ENCODE data around the gene OBSCN. TPM values are rescaled to one million over a fixed set of nuclear protein-coding genes. Genes with fewer than 3 reads are reported as not detected.

Gene OBSCN
- total and polyA plus RNA-seq, 2 donors (not counting 1 experiment from before 2014, with no cell fraction given) = 10.0 to 63.9 TPM

- WGBS (ENCODE audit: insufficient coverage) = 94% methylated on average over 14 of the region's 14 CpGs
- TF ChIP-seq EZH2 (IDR thresholded peaks at IDR 0.05; ENCODE audit: borderline replicate concordance, insufficient read depth, low read depth, low read length, poor library complexity, severe bottlenecking) (no peak), CTCF (IDR thresholded peaks at IDR 0.05) (no peak)
- no peak overlapping the region for H3K27ac Mint-ChIP-seq
- no peaks in the 10 kb centered on the region for H3K27me3 Mint-ChIP-seq
- H3K79me2 ChIP-seq (ENCODE audit: control insufficient read depth, insufficient read depth, low read length) = peaks cover 64% of the 10 kb centered on the region
- intact Hi-C loops (cut with micrococcal nuclease) = no loop called here
- H3K9ac ChIP-seq (ENCODE audit: low read length) = no peak overlapping the region
- H3K4me3 Mint-ChIP-seq = no peak overlapping the region
- no peak overlapping the region for H3K4me2 ChIP-seq (replicated peaks; ENCODE audit: low read depth, low read length, poor library complexity, severe bottlenecking)
- no peak overlapping the region for H3K27ac ChIP-seq (ENCODE audit: low read length in 2 of 2)
- H3K4me3 ChIP-seq (ENCODE audit: control extremely low read depth in 1 of 5, extremely low read depth in 1 of 5, insufficient read depth in 1 of 5, low read depth in 2 of 5, low read length in 4 of 5) = no peak overlapping the region
- peaks cover 39% of the 10 kb centered on the region for H3K4me1 Mint-ChIP-seq
- ATAC-seq (ENCODE audit: low read depth) = no peak
- peaks cover 0 to 46% of the 10 kb centered on the region in 2 experiments for H3K36me3 ChIP-seq (replicated peaks in 1 of 2; ENCODE audit: control extremely low read depth in 1 of 2, control insufficient read depth in 1 of 2, extremely low read depth in 1 of 2, insufficient read depth in 2 of 2, low read length in 1 of 2)
- no peaks in the 10 kb centered on the region for H3K9me3 Mint-ChIP-seq (ENCODE audit: insufficient read depth)
- ChIA-PET POLR2A (no interaction called here), CTCF (no interaction called here)
- H3K9me3 ChIP-seq (ENCODE audit: control extremely low read depth in 1 of 3, control insufficient read depth in 2 of 3, insufficient read depth in 1 of 3, low read length in 2 of 3) = no peaks in the 10 kb centered on the region
- H3K27me3 ChIP-seq (replicated peaks in 1 of 4; ENCODE audit: control extremely low read depth in 1 of 4, control insufficient read depth in 3 of 4, insufficient read depth in 4 of 4, low read length in 3 of 4) = no peaks in the 10 kb centered on the region
- peaks cover 93% of the 10 kb centered on the region for H4K20me1 ChIP-seq (ENCODE audit: control insufficient read depth, insufficient read depth, low read length, poor library complexity, severe bottlenecking)
- peaks cover 20 to 27% of the 10 kb centered on the region in 2 donors for H3K4me1 ChIP-seq (ENCODE audit: control insufficient read depth in 2 of 2, insufficient read depth in 2 of 2, low read length in 2 of 2)
- H2AFZ ChIP-seq (ENCODE audit: insufficient read depth, low read depth, low read length, poor library complexity, severe bottlenecking) = no peak overlapping the region
- no peak for DNase-seq
Observed at GRCh38 chr1:228401782-228402640, 194.2 kb downstream of the OBSCN start.

GRCh38 chr1:228402641-228403025, 194.8 kb downstream of the OBSCN start:
- Histone ChIP-seq H3K27me3 (replicated peaks in 1 of 4; ENCODE audit: control extremely low read depth in 1 of 4, control insufficient read depth in 3 of 4, insufficient read depth in 4 of 4, low read length in 3 of 4) (no peaks in the 10 kb centered on the region), H2AFZ (ENCODE audit: insufficient read depth, low read depth, low read length, poor library complexity, severe bottlenecking) (no peak overlapping the region), H3K9ac (ENCODE audit: low read length) (no peak overlapping the region), H3K79me2 (ENCODE audit: control insufficient read depth, insufficient read depth, low read length) (peaks cover 68% of the 10 kb centered on the region), H3K4me2 (replicated peaks; ENCODE audit: low read depth, low read length, poor library complexity, severe bottlenecking) (no peak overlapping the region), H3K9me3 (ENCODE audit: control extremely low read depth in 1 of 3, control insufficient read depth in 2 of 3, insufficient read depth in 1 of 3, low read length in 2 of 3) (no peaks in the 10 kb centered on the region), H3K36me3 (replicated peaks in 1 of 2; ENCODE audit: control extremely low read depth in 1 of 2, control insufficient read depth in 1 of 2, extremely low read depth in 1 of 2, insufficient read depth in 2 of 2, low read length in 1 of 2) (peaks cover 0 to 40% of the 10 kb centered on the region in 2 experiments), H3K27ac (ENCODE audit: low read length in 2 of 2) (no peak overlapping the region), H3K4me3 (ENCODE audit: control extremely low read depth in 1 of 5, extremely low read depth in 1 of 5, insufficient read depth in 1 of 5, low read depth in 2 of 5, low read length in 4 of 5) (no peak overlapping the region), H4K20me1 (ENCODE audit: control insufficient read depth, insufficient read depth, low read length, poor library complexity, severe bottlenecking) (peaks cover 88% of the 10 kb centered on the region), H3K4me1 (ENCODE audit: control insufficient read depth in 2 of 2, insufficient read depth in 2 of 2, low read length in 2 of 2) (peaks cover 26 to 34% of the 10 kb centered on the region in 2 donors)
- Mint-ChIP-seq H3K9me3 (ENCODE audit: insufficient read depth) (no peaks in the 10 kb centered on the region), H3K27ac (no peak overlapping the region), H3K27me3 (no peaks in the 10 kb centered on the region), H3K4me3 (no peak overlapping the region), H3K4me1 (peaks cover 42% of the 10 kb centered on the region)
- WGBS (ENCODE audit: insufficient coverage) = 89% methylated on average over 1 of the region's 5 CpGs
- no peak for TF ChIP-seq EZH2 (IDR thresholded peaks at IDR 0.05; ENCODE audit: borderline replicate concordance, insufficient read depth, low read depth, low read length, poor library complexity, severe bottlenecking)
- no peak for TF ChIP-seq CTCF (IDR thresholded peaks at IDR 0.05)
- POLR2A ChIA-PET = no interaction called here
- CTCF ChIA-PET = interaction anchor here (0.6 kb wide), 1 partner anchor 1536 kb away, joined by 6 read pairs; no protein-coding TSS in a partner anchor
- DNase-seq (no peak), ATAC-seq (ENCODE audit: low read depth) (no peak)
- intact Hi-C loops (cut with micrococcal nuclease) = no loop called here
